K562 (cell line): ENCODE data around the gene LYSMD1. TPM values are rescaled to one million over a fixed set of nuclear protein-coding genes. Genes with fewer than 3 reads are reported as not detected.

Source experiments
- ARID3B ChIP-seq: fragments of 250-450 bp; sonication (Bioruptor Pico); IDR thresholded peaks from 2 replicates; pipeline ENCODE4 v1.4.0; 2020; ENCODE audit warnings: borderline replicate concordance
- CBX3 ChIP-seq, 2 experiments: IDR thresholded peaks; 1 replicate in 1 of 2; 2 replicates in 1 of 2; pipeline ENCODE4 v1.6.1; 2012; ENCODE audit warnings: inconsistent platforms in 2 of 2, low read length in 2 of 2, borderline replicate concordance in 1 of 2, control low read depth in 1 of 2
- DDX20 ChIP-seq: fragments of 450-650 bp; IDR thresholded peaks from 2 replicates; pipeline ENCODE4 v1.6.1; 2016; ENCODE audit warnings: missing genetic modification characterization, low read depth, mild to moderate bottlenecking, missing compliant biosample characterization, moderate library complexity
- ELF1 ChIP-seq: fragments of 200-800 bp; sonication (Bioruptor generic); IDR thresholded peaks from 2 replicates; pipeline ENCODE4 v1.6.1; 2016; ENCODE audit warnings: missing genetic modification characterization, missing compliant biosample characterization
- KDM5B ChIP-seq: fragments of 200-600 bp; sonication (generic); IDR thresholded peaks from 2 replicates; pipeline ENCODE4 v1.6.1; 2012; ENCODE audit warnings: low read depth, mild to moderate bottlenecking, moderate library complexity, low read length, control low read depth, inconsistent platforms; ENCODE audit not compliant: insufficient replicate concordance
- LCOR ChIP-seq: sonication (generic); formaldehyde crosslinking; IDR thresholded peaks from 2 replicates; pipeline ENCODE4 v1.8.0; 2022; ENCODE audit warnings: mild to moderate bottlenecking, missing genetic modification reagents
- MEF2A ChIP-seq: IDR thresholded peaks from 2 replicates; pipeline ENCODE4 v1.6.1; 2011; ENCODE audit warnings: low read depth, mild to moderate bottlenecking, low read length, moderate library complexity; ENCODE audit not compliant: control insufficient read depth
- PKNOX1 ChIP-seq: fragments of 450-650 bp; IDR thresholded peaks from 2 replicates; pipeline ENCODE4 v1.6.1; 2016
- TBP ChIP-seq: optimal IDR thresholded peaks from 2 replicates; pipeline ENCODE3; 2011; ENCODE audit warnings: low read depth, low read length, improper control_type of control experiment
- YY1 ChIP-seq, 3 experiments: IDR thresholded peaks; 2 replicates each; pipeline ENCODE4 v1.6.1; 2011; ENCODE audit warnings: low read length in 2 of 3, mild to moderate bottlenecking in 2 of 3, moderate library complexity in 2 of 3, borderline replicate concordance in 1 of 3, control low read depth in 1 of 3, low read depth in 1 of 3; ENCODE audit not compliant: insufficient read depth in 3 of 3, insufficient replicate concordance in 2 of 3, control insufficient read depth in 1 of 3, insufficient read length in 1 of 3; ENCODE audit errors: extremely low read depth in 1 of 3
- ZBTB33 ChIP-seq: sonication (generic); formaldehyde crosslinking; IDR thresholded peaks from 2 replicates; pipeline ENCODE4 v1.8.1; 2023; ENCODE audit warnings: mild to moderate bottlenecking, missing genetic modification reagents
- ZC3H4 ChIP-seq: sonication (generic); formaldehyde crosslinking; IDR thresholded peaks from 2 replicates; pipeline ENCODE4 v1.9.0; 2021; ENCODE audit warnings: missing genetic modification reagents, borderline replicate concordance
- polyA plus RNA-seq, 8 experiments: library from polyadenylated mRNA; depleted of rRNA in 4 of 8; stranded (reverse) in 5 of 8; unstranded in 3 of 8; fragments of >200 nt; fragmentation: Nextera tagmentation in 2 of 8; fragmentation: Illumina TruSeq in 1 of 8; extraction: Ambion mirVana in 2 of 8; extraction: Trizol in 1 of 8; gene quantifications; 2 replicates each; pipeline versions ENCODE4 v1.2.1 to v1.2.3, GENCODE V29; 2011 to 2014; ENCODE audit warnings: inconsistent platforms in 1 of 8, missing spikeins in 1 of 8
- total RNA-seq, 7 experiments: library from RNA; depleted of rRNA in 6 of 7; stranded (reverse); fragments of >200 nt in 6 of 7; fragmentation: Illumina TruSeq in 2 of 7; extraction: Trizol in 2 of 7; gene quantifications; 2 replicates each; pipeline versions ENCODE4 v1.2.1 to v1.2.3, GENCODE V29; 2011 to 2021; ENCODE audit warnings: low replicate concordance in 1 of 7
- TF ChIP-seq, protein P1 (sequence below), 2 experiments: fragments of 150-350 bp in 1 of 2; IDR thresholded peaks; 2 replicates each; pipeline ENCODE4 v1.6.1; 2012 to 2016; ENCODE audit warnings: low read depth in 2 of 2, low read length in 2 of 2, mild to moderate bottlenecking in 1 of 2, moderate library complexity in 1 of 2
- TF ChIP-seq, protein P2 (sequence below): fragments of 250-450 bp; sonication (Bioruptor Pico); IDR thresholded peaks from 2 replicates; pipeline ENCODE4 v1.5.0; 2022; ENCODE audit warnings: mild to moderate bottlenecking

LYSMD1 gene
- total and polyA plus RNA-seq, 9 of the 15 experiments (the other 6 are each of a cell fraction or from before 2014, with no cell fraction given): 2.2 to 9.4 (median 6.0) TPM

- TF ChIP-seq, protein P1, sequence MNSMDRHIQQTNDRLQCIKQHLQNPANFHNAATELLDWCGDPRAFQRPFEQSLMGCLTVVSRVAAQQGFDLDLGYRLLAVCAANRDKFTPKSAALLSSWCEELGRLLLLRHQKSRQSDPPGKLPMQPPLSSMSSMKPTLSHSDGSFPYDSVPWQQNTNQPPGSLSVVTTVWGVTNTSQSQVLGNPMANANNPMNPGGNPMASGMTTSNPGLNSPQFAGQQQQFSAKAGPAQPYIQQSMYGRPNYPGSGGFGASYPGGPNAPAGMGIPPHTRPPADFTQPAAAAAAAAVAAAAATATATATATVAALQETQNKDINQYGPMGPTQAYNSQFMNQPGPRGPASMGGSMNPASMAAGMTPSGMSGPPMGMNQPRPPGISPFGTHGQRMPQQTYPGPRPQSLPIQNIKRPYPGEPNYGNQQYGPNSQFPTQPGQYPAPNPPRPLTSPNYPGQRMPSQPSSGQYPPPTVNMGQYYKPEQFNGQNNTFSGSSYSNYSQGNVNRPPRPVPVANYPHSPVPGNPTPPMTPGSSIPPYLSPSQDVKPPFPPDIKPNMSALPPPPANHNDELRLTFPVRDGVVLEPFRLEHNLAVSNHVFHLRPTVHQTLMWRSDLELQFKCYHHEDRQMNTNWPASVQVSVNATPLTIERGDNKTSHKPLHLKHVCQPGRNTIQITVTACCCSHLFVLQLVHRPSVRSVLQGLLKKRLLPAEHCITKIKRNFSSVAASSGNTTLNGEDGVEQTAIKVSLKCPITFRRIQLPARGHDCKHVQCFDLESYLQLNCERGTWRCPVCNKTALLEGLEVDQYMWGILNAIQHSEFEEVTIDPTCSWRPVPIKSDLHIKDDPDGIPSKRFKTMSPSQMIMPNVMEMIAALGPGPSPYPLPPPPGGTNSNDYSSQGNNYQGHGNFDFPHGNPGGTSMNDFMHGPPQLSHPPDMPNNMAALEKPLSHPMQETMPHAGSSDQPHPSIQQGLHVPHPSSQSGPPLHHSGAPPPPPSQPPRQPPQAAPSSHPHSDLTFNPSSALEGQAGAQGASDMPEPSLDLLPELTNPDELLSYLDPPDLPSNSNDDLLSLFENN (IDR thresholded peaks at IDR 0.05; ENCODE audit: low read depth in 2 of 2, low read length in 2 of 2): no peak
- TF ChIP-seq DDX20: no peak
- no peak for TF ChIP-seq MEF2A
- TF ChIP-seq ZBTB33: 0 out of 2 replicates have a peak, but pooled peaks have one; percentile 9
- TF ChIP-seq ZC3H4: no peak
- TF ChIP-seq YY1 (IDR thresholded peaks at IDR 0.05; ENCODE audit: borderline replicate concordance in 1 of 3, control insufficient read depth in 1 of 3, extremely low read depth in 1 of 3, insufficient read depth in 3 of 3, insufficient read length in 1 of 3, insufficient replicate concordance in 2 of 3, low read depth in 1 of 3, low read length in 2 of 3): peak in 1 of 3 experiments; percentile 4
- TF ChIP-seq ARID3B: no peak
- TF ChIP-seq, protein P2, sequence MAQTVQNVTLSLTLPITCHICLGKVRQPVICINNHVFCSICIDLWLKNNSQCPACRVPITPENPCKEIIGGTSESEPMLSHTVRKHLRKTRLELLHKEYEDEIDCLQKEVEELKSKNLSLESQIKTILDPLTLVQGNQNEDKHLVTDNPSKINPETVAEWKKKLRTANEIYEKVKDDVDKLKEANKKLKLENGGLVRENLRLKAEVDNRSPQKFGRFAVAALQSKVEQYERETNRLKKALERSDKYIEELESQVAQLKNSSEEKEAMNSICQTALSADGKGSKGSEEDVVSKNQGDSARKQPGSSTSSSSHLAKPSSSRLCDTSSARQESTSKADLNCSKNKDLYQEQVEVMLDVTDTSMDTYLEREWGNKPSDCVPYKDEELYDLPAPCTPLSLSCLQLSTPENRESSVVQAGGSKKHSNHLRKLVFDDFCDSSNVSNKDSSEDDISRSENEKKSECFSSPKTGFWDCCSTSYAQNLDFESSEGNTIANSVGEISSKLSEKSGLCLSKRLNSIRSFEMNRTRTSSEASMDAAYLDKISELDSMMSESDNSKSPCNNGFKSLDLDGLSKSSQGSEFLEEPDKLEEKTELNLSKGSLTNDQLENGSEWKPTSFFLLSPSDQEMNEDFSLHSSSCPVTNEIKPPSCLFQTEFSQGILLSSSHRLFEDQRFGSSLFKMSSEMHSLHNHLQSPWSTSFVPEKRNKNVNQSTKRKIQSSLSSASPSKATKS: no peak
- TF ChIP-seq KDM5B: peak; percentile 70
- peak; percentile 58 for TF ChIP-seq TBP
- 0 out of 3 replicates have a peak, but pooled peaks of 1 of the 2 experiments have one; percentile 16 for TF ChIP-seq CBX3 (IDR thresholded peaks at IDR 0.05; ENCODE audit: borderline replicate concordance in 1 of 2, low read length in 2 of 2)
- TF ChIP-seq LCOR: peak; percentile 83
- TF ChIP-seq PKNOX1: peak; percentile 42; the same call in 1 of the 2 replicates
- TF ChIP-seq ELF1 (tag): no peak
These were observed 19.1 kb downstream of the LYSMD1 start, which contains the start of gene SEMA6C (continued) for GRCh38 chr1:151146412-151147131.
